Glutamatergic neuron (in vitro differentiated cells): Measurements from ENCODE around the gene DENND1C. TPM values are rescaled to one million over a fixed set of nuclear protein-coding genes. Genes with fewer than 3 reads are reported as not detected.

ENCODE experiments used
- DNase-seq: peaks from one replicate; pipeline ENCODE4 v3.0.0; 2022
- H3K27ac Mint-ChIP-seq: one replicate; pipeline ENCODE4 v1.8.0; 2020; ENCODE audit warnings: mild to moderate bottlenecking, mixed read lengths, inconsistent platforms; ENCODE audit not compliant: unreplicated experiment
- H3K27me3 Mint-ChIP-seq: one replicate; pipeline ENCODE4 v1.8.0; 2020; ENCODE audit warnings: mild to moderate bottlenecking, moderate library complexity, mixed read lengths, inconsistent platforms; ENCODE audit not compliant: unreplicated experiment
- H3K36me3 Mint-ChIP-seq: one replicate; pipeline ENCODE4 v1.8.0; 2020; ENCODE audit warnings: mild to moderate bottlenecking, mixed read lengths, inconsistent platforms; ENCODE audit not compliant: unreplicated experiment
- H3K4me1 Mint-ChIP-seq: one replicate; pipeline ENCODE4 v1.8.0; 2020; ENCODE audit warnings: mild to moderate bottlenecking, low read depth, mixed read lengths, inconsistent platforms; ENCODE audit not compliant: unreplicated experiment
- H3K4me3 Mint-ChIP-seq: one replicate; pipeline ENCODE4 v1.8.0; 2020; ENCODE audit warnings: mild to moderate bottlenecking, mixed read lengths, inconsistent platforms; ENCODE audit not compliant: unreplicated experiment
- H3K9me3 Mint-ChIP-seq: one replicate; pipeline ENCODE4 v1.8.0; 2020; ENCODE audit warnings: mild to moderate bottlenecking, moderate library complexity, mixed read lengths, inconsistent platforms; ENCODE audit not compliant: unreplicated experiment
- total RNA-seq: library from RNA; stranded (reverse); fragmentation: NEBNext Ultra II Directional; extraction: Animal tissue kit (Norgen Biotek cat#: 25700); gene quantifications from one replicate; pipeline ENCODE4 v1.2.1, GENCODE V29; 2021; ENCODE audit not compliant: unreplicated experiment
- TF ChIP-seq, protein P1 (sequence below): fragments of 200-600 bp; sonication (generic); IDR thresholded peaks from one replicate; pipeline ENCODE4 v1.5.0; 2021; ENCODE audit not compliant: partially characterized antibody, unreplicated experiment

Gene DENND1C
- total RNA-seq, 1 donor from 2014 or later: not detected

DNA sequence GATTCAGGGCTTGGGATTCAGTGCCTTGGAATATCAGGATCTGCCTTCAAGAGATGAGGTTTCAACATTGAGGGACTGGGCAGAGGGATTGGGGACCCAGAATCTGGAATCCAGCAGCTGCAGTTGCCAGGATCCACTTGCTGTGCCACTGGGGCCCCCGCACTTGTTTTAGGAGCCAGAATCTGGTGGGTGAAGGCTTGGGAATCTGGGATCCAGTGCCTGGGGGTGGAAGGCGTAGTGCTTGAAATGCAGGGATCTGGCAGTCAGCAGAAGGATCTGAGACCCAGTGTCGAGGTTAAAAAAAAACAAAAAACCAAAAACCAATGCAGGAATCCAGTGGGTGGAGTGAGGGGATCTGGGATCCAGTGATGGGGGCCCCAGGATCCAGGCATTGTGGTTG, 40.7 kb downstream of the DENND1C start:
- Mint-ChIP-seq H3K36me3 (peaks cover 8% of the 10 kb centered on the region), H3K4me1 (no peaks in the 10 kb centered on the region), H3K27me3 (peaks cover 8% of the 10 kb centered on the region), H3K9me3 (peaks cover 1% of the 10 kb centered on the region), H3K27ac (no peak overlapping the region), H3K4me3 (no peak overlapping the region)
- TF ChIP-seq, protein P1, sequence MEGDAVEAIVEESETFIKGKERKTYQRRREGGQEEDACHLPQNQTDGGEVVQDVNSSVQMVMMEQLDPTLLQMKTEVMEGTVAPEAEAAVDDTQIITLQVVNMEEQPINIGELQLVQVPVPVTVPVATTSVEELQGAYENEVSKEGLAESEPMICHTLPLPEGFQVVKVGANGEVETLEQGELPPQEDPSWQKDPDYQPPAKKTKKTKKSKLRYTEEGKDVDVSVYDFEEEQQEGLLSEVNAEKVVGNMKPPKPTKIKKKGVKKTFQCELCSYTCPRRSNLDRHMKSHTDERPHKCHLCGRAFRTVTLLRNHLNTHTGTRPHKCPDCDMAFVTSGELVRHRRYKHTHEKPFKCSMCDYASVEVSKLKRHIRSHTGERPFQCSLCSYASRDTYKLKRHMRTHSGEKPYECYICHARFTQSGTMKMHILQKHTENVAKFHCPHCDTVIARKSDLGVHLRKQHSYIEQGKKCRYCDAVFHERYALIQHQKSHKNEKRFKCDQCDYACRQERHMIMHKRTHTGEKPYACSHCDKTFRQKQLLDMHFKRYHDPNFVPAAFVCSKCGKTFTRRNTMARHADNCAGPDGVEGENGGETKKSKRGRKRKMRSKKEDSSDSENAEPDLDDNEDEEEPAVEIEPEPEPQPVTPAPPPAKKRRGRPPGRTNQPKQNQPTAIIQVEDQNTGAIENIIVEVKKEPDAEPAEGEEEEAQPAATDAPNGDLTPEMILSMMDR: no peak
- no peak for DNase-seq

DNA sequence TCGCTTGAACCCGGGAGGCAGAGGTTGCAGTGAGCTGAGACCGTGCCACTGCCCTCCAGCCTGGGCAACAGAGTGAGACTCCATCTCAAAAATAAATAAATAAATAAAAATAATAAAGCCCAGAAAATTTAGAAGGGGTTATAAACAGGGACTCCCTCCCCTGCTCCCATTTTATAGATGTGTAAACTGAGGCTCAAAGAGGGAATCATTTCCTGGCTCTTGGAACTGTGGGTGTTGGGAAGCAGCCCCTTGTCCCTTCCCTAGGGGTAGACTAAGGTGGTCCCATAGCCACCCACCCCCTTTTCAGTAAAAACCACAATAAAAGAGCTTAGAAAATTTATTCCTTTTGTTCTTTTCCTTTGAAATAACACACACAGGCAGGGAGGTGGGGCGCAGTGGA, 41.8 kb downstream of the DENND1C start:
- TF ChIP-seq, protein P1: no peak
- Mint-ChIP-seq H3K9me3 (peaks cover 1% of the 10 kb centered on the region), H3K36me3 (no peaks in the 10 kb centered on the region), H3K27me3 (peaks cover 8% of the 10 kb centered on the region), H3K4me1 (no peaks in the 10 kb centered on the region), H3K27ac (no peak overlapping the region), H3K4me3 (no peak overlapping the region)
- no peak for DNase-seq

DNA sequence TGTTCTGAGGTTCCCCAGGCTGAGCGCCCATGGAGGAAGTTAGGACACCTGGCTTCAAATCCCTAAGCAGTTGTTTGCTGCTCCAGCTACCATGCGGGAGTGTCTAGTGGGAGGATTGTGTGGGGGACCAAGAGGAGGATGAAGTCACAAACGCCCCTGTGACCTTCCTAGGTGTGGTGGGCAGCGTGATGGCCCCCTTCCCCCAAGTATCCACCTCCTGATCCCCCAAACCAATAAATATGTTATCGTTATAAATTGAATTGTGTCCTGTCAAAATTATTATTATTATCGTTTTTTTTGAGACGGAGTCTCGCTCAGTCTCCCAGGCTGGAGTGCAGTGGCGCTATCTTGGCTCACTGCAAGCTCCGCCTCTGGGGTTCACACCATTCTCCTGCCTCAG, 47.9 kb downstream of the DENND1C start, which contains the start of gene SLC25A41:
Gene SLC25A41, minus strand, starts transcription at position 101 of the 400 bp plus-strand sequence. Its CDS starts 70 bp downstream, at position 31.
- H3K4me3 Mint-ChIP-seq: no peak within 1 kb of the TSS
- H3K36me3 Mint-ChIP-seq: no peaks in the 10 kb centered on the region
- no peak within 1 kb of the TSS for H3K27ac Mint-ChIP-seq
- no peak for DNase-seq
- TF ChIP-seq, protein P1: no peak
- peaks cover 2% of the 10 kb centered on the region for H3K27me3 Mint-ChIP-seq
- no peaks in the 10 kb centered on the region for H3K4me1 Mint-ChIP-seq
- H3K9me3 Mint-ChIP-seq: peaks cover 3% of the 10 kb centered on the region

DNA sequence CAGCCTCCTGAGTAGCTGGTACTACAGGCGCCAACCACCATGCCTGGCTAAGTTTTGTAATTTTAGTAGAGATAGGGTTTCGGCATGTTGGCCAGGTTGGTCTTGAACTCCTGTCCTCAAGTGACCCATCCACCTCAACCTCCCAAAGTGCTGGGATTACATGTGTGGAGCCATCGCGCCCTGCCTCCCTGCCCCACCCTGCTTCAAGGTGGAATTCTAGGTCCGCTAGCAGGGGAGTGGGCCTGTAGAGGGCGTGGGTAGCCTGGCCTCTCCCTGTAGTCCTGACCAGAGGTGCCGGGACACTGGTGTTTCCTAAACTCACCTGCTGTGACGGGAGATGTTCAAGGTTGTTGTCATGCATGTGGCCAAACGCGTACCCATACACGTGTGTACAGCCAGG, 48.4 kb downstream of the DENND1C start:
- Mint-ChIP-seq H3K27me3 (peaks cover 2% of the 10 kb centered on the region), H3K4me3 (no peak overlapping the region), H3K9me3 (peaks cover 2% of the 10 kb centered on the region), H3K36me3 (no peaks in the 10 kb centered on the region), H3K4me1 (no peaks in the 10 kb centered on the region), H3K27ac (no peak overlapping the region)
- TF ChIP-seq, protein P1: no peak
- DNase-seq: no peak

DNA sequence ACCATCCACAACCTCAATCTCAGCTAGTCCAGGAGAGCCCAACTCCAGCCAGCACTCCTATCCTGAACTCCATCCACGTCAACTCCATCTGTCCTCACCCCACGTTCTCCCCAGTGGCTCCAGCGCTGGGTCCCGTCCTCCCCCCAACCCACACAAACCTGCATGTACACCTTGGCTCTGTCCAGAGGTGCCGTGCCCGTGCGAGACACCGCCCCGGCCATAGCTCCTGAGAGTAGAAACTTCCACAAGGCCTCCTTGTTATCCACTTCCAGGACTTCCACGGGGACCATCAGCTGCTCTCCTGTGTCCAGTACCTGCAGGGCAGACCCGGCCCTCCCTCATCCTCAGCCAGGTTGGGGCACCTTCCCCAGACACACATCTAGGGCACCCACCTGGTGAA, 49.7 kb downstream of the DENND1C start:
- Mint-ChIP-seq H3K27ac (no peak overlapping the region), H3K27me3 (peaks cover 2% of the 10 kb centered on the region), H3K36me3 (no peaks in the 10 kb centered on the region), H3K4me3 (no peak overlapping the region), H3K4me1 (no peaks in the 10 kb centered on the region), H3K9me3 (peaks cover 5% of the 10 kb centered on the region)
- TF ChIP-seq, protein P1: no peak
- DNase-seq: no peak
